Keratinocyte (primary cell): Measurements from ENCODE around the gene MIER1. TPM values are rescaled to one million over a fixed set of nuclear protein-coding genes. Genes with fewer than 3 reads are reported as not detected.

Experiments
- DNase-seq: peaks from one replicate; pipeline ENCODE4 v3.0.0-alpha.2; 2011; ENCODE audit warnings: low read depth, missing footprints, low spot score
- FAIRE-seq: peaks from 2 replicates; lab custom pipeline; 2011; peaks lifted over from hg19 to GRCh38; lab: Jason Lieb, UNC
- H2AFZ ChIP-seq: 2 replicates; pipeline ENCODE4 v1.6.0; 2012; ENCODE audit warnings: low read length, control low read depth, inconsistent platforms; ENCODE audit not compliant: control insufficient read depth
- H3K27ac ChIP-seq: 2 replicates; pipeline ENCODE4 v1.5.1; 2011; ENCODE audit warnings: low read length; ENCODE audit not compliant: control insufficient read depth, insufficient read depth
- H3K27me3 ChIP-seq: 3 replicates; pipeline ENCODE4 v1.6.0; 2011; ENCODE audit warnings: low read length; ENCODE audit not compliant: control insufficient read depth, insufficient read depth; ENCODE audit errors: extremely low read depth
- H3K36me3 ChIP-seq, 2 experiments: 2 replicates in 1 of 2; 3 replicates in 1 of 2; pipeline ENCODE4 v1.5.1; 2011; ENCODE audit warnings: low read length in 2 of 2, mild to moderate bottlenecking in 1 of 2; ENCODE audit not compliant: control insufficient read depth in 2 of 2, insufficient read depth in 2 of 2; ENCODE audit errors: extremely low read depth in 1 of 2
- H3K4me1 ChIP-seq: 3 replicates; pipeline ENCODE4 v1.5.1; 2011; ENCODE audit warnings: low read length; ENCODE audit not compliant: control insufficient read depth, insufficient read depth; ENCODE audit errors: extremely low read depth
- H3K4me2 ChIP-seq: 3 replicates; pipeline ENCODE4 v1.6.0; 2011; ENCODE audit warnings: low read depth, low read length; ENCODE audit not compliant: control insufficient read depth, insufficient read depth; ENCODE audit errors: extremely low read depth
- H3K4me3 ChIP-seq, 3 experiments: fragments of 200-600 bp in 1 of 3; sonication (generic) in 1 of 3; 2 replicates in 2 of 3; 3 replicates in 1 of 3; pipeline ENCODE4 v1.5.1; 2011 to 2016; ENCODE audit warnings: low read length in 3 of 3, mild to moderate bottlenecking in 3 of 3, control low read depth in 2 of 3, inconsistent platforms in 1 of 3, low read depth in 1 of 3, mixed read lengths in 1 of 3, mixed run types in 1 of 3, moderate library complexity in 1 of 3; ENCODE audit not compliant: control insufficient read depth in 2 of 3, insufficient read depth in 2 of 3; ENCODE audit errors: extremely low read depth in 1 of 3
- H3K79me2 ChIP-seq: 2 replicates; pipeline ENCODE4 v1.6.0; 2012; ENCODE audit warnings: low read length; ENCODE audit not compliant: control insufficient read depth, insufficient read depth
- H3K9ac ChIP-seq: 3 replicates; pipeline ENCODE4 v1.6.0; 2011; ENCODE audit warnings: low read length; ENCODE audit not compliant: control insufficient read depth, insufficient read depth; ENCODE audit errors: extremely low read depth
- H3K9me1 ChIP-seq: 3 replicates; pipeline ENCODE4 v1.6.0; 2011; ENCODE audit warnings: low read length; ENCODE audit not compliant: control insufficient read depth, insufficient read depth; ENCODE audit errors: extremely low read depth
- H3K9me3 ChIP-seq: 2 replicates; pipeline ENCODE4 v1.5.1; 2012; ENCODE audit warnings: low read depth, low read length; ENCODE audit not compliant: control insufficient read depth
- H4K20me1 ChIP-seq: 3 replicates; pipeline ENCODE4 v1.6.0; 2011; ENCODE audit warnings: low read length; ENCODE audit not compliant: control insufficient read depth, insufficient read depth; ENCODE audit errors: extremely low read depth
- EZH2 ChIP-seq: IDR thresholded peaks from one replicate; pipeline ENCODE4 v1.6.1; 2012; ENCODE audit warnings: inconsistent platforms, mild to moderate bottlenecking, low read length, moderate library complexity
- dilution Hi-C: fragments of 300-500 bp; cut with MboI; formaldehyde crosslinking; loops from one replicate; pipeline ENCODE4 v1.7.0; 2020; ENCODE audit warnings: low sequenced_read_pairs; ENCODE audit not compliant: extremely low pct_ligation_motif_present
- polyA plus RNA-seq, 5 experiments: library from polyadenylated mRNA; depleted of rRNA in 3 of 5; stranded (reverse) in 3 of 5; stranded (forward) in 1 of 5; unstranded in 1 of 5; fragments of >200 nt; gene quantifications; 1 replicate in 1 of 5; 2 replicates in 3 of 5; 3 replicates in 1 of 5; pipeline versions ENCODE4 v1.2.1 to v1.2.3, GENCODE V29; 2011 to 2012; ENCODE audit warnings: missing spikeins in 2 of 5, low read depth in 1 of 5, low replicate concordance in 1 of 5
- TF ChIP-seq, protein P1 (sequence below), 3 experiments: IDR thresholded peaks in 1 of 3; conservative IDR thresholded peaks in 1 of 3; optimal IDR thresholded peaks in 1 of 3; 2 replicates in 2 of 3; 3 replicates in 1 of 3; pipeline versions ENCODE3 to v1.5.1; 2011; ENCODE audit warnings: low read length in 3 of 3, mild to moderate bottlenecking in 3 of 3, moderate library complexity in 2 of 3, control low read depth in 1 of 3, inconsistent platforms in 1 of 3; ENCODE audit not compliant: insufficient read depth in 2 of 3; ENCODE audit errors: extremely low read depth in 1 of 3

MIER1 gene
- polyA plus RNA-seq, 1 donor (not counting 4 experiments of a cell fraction or from before 2014, with no cell fraction given) = 20.7 TPM

DNA sequence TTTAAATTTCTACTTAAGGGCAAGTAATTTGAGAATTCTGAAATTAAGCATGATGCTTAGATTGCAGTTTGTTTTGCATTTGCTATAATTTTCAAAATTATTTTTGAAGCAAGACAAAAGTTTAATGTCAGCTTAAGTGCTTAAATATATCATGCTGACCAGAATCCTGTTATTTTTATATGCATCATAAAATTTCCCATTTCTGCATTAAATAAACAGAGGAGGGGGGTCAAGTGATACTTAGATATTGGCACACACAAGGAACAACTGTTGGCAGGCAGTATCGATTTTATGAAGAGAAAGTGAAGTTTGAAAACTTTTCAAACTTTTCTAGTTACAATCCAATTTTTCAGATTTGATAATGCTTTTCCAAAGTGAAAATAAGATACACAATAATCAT is 61.0 kb downstream of the MIER1 start:
- TF ChIP-seq EZH2 = no peak
- TF ChIP-seq, protein P1, sequence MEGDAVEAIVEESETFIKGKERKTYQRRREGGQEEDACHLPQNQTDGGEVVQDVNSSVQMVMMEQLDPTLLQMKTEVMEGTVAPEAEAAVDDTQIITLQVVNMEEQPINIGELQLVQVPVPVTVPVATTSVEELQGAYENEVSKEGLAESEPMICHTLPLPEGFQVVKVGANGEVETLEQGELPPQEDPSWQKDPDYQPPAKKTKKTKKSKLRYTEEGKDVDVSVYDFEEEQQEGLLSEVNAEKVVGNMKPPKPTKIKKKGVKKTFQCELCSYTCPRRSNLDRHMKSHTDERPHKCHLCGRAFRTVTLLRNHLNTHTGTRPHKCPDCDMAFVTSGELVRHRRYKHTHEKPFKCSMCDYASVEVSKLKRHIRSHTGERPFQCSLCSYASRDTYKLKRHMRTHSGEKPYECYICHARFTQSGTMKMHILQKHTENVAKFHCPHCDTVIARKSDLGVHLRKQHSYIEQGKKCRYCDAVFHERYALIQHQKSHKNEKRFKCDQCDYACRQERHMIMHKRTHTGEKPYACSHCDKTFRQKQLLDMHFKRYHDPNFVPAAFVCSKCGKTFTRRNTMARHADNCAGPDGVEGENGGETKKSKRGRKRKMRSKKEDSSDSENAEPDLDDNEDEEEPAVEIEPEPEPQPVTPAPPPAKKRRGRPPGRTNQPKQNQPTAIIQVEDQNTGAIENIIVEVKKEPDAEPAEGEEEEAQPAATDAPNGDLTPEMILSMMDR (optimal IDR thresholded peaks at IDR 0.05 in 1 of 3, IDR thresholded peaks at IDR 0.05 in 1 of 3, conservative IDR thresholded peaks at IDR 0.05 in 1 of 3; ENCODE audit: extremely low read depth in 1 of 3, insufficient read depth in 2 of 3, low read length in 3 of 3) = no peak
- Histone ChIP-seq H3K4me1 (no peaks in the 10 kb centered on the region), H4K20me1 (no peaks in the 10 kb centered on the region), H2AFZ (no peak overlapping the region), H3K36me3 (peaks cover 3 to 10% of the 10 kb centered on the region in 2 experiments), H3K79me2 (no peaks in the 10 kb centered on the region), H3K9me1 (no peaks in the 10 kb centered on the region), H3K27ac (no peak overlapping the region), H3K27me3 (no peaks in the 10 kb centered on the region), H3K9ac (no peak overlapping the region), H3K4me3 (no peak overlapping the region), H3K4me2 (no peak overlapping the region), H3K9me3 (no peaks in the 10 kb centered on the region)
- DNase-seq (no peak), FAIRE-seq (no peak)
- dilution Hi-C loops = no loop called here

DNA sequence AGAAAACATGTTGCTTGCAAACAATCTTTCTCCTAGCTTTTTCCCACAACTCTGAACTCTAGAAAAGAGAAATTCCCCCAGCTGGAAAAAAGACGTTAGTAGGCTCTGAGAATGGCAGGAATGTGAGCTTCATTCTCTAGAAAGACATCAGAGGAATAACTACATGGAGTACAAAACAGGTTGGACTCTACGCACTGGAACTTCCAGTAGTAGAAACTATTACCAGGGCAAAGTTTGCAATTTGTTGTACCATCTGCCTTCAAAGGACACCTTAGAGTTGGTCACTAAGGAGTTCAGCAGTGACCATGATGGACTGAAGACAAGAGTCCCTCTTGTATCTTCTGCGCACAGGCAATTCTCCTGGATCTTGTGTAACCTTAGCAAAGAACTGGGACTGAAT is 68.3 kb downstream of the MIER1 start:
- H3K36me3 ChIP-seq = peaks cover 0 to 8% of the 10 kb centered on the region in 2 experiments
- H4K20me1 ChIP-seq = no peaks in the 10 kb centered on the region
- no peak overlapping the region for H3K9ac ChIP-seq
- no peak overlapping the region for H3K4me3 ChIP-seq
- no peak for DNase-seq
- H3K79me2 ChIP-seq = no peaks in the 10 kb centered on the region
- H2AFZ ChIP-seq = no peak overlapping the region
- H3K4me2 ChIP-seq = no peak overlapping the region
- TF ChIP-seq, protein P1 (optimal IDR thresholded peaks at IDR 0.05 in 1 of 3, IDR thresholded peaks at IDR 0.05 in 1 of 3, conservative IDR thresholded peaks at IDR 0.05 in 1 of 3; ENCODE audit: extremely low read depth in 1 of 3, insufficient read depth in 2 of 3, low read length in 3 of 3) = no peak
- TF ChIP-seq EZH2 = no peak
- FAIRE-seq = no peak
- H3K27ac ChIP-seq = no peak overlapping the region
- dilution Hi-C loops = no loop called here
- no peaks in the 10 kb centered on the region for H3K27me3 ChIP-seq
- no peaks in the 10 kb centered on the region for H3K9me3 ChIP-seq
- H3K4me1 ChIP-seq = no peaks in the 10 kb centered on the region
- H3K9me1 ChIP-seq = no peaks in the 10 kb centered on the region
